ENCODE measurements around the gene DPH1.

The DPH1 gene

GRCh38 chr17:2050300-2051060 is 20.5 kb downstream of the DPH1 start:
- no peak for DNase-seq (ENCODE audit: low spot score)

GRCh38 chr17:2051061-2051932 is 21.3 kb downstream of the DPH1 start:
- no peak for DNase-seq (ENCODE audit: low spot score)

- DNase-seq (ENCODE audit: low spot score) = no peak
Observed at GRCh38 chr17:2051933-2052559, 22.1 kb downstream of the DPH1 start.

- no peak for DNase-seq (ENCODE audit: low spot score)
Observed at GRCh38 chr17:2053380-2054261, 23.7 kb downstream of the DPH1 start.

- no peak for DNase-seq (ENCODE audit: low spot score)
Observed at GRCh38 chr17:2054262-2054511, 24.2 kb downstream of the DPH1 start.

GRCh38 chr17:2054512-2055291 is 24.7 kb downstream of the DPH1 start, which contains the start of gene HIC1:
TSS of gene HIC1 (plus strand) at chr17:2055103. CDS start at chr17:2056691, 1,588 bp downstream.
- DNase-seq (ENCODE audit: low spot score) = peak; percentile 81

GRCh38 chr17:2055292-2056205 is 25.6 kb downstream of the DPH1 start:
- DNase-seq (ENCODE audit: low spot score) = no peak

GRCh38 chr17:2056206-2057174 is 26.5 kb downstream of the DPH1 start:
- DNase-seq (ENCODE audit: low spot score) = no peak

GRCh38 chr17:2057175-2057759 is 27.3 kb downstream of the DPH1 start:
- no peak for DNase-seq (ENCODE audit: low spot score)

- DNase-seq (ENCODE audit: low spot score) = no peak
Observed at GRCh38 chr17:2057760-2058585, 28.0 kb downstream of the DPH1 start.

GRCh38 chr17:2058586-2059546 is 28.9 kb downstream of the DPH1 start:
- DNase-seq (ENCODE audit: low spot score) = no peak

- DNase-seq (ENCODE audit: low spot score) = no peak
Observed at GRCh38 chr17:2059547-2060384, 29.8 kb downstream of the DPH1 start.

- no peak for DNase-seq (ENCODE audit: low spot score)
Observed at GRCh38 chr17:2060385-2060658, 30.4 kb downstream of the DPH1 start.

- DNase-seq (ENCODE audit: low spot score) = no peak
Observed at GRCh38 chr17:2060681-2061440, 30.9 kb downstream of the DPH1 start.

- no peak for DNase-seq (ENCODE audit: low spot score)
Observed at GRCh38 chr17:2061441-2061958, 31.5 kb downstream of the DPH1 start.
